ENCODE results near the gene ANKRD44.
"Not testable (repeated sequence)": the region's sequence is repeated elsewhere in the genome, so short reads cannot be mapped to it uniquely, and the experiment has no call there.

The ANKRD44 gene

GRCh38 chr2:197010200-197011020, 300.2 kb downstream of the ANKRD44 start:
- DNase-seq = no peak

- not testable (repeated sequence) for DNase-seq
Observed at GRCh38 chr2:197008741-197009341, 301.7 kb downstream of the ANKRD44 start.

- DNase-seq = no peak
Observed at GRCh38 chr2:197007716-197008628, 302.6 kb downstream of the ANKRD44 start.

- no peak for DNase-seq
Observed at GRCh38 chr2:197001921-197002320, 308.7 kb downstream of the ANKRD44 start.

- DNase-seq = no peak
Observed at GRCh38 chr2:196995757-196996314, 314.7 kb downstream of the ANKRD44 start.

GRCh38 chr2:196994764-196995163, 315.8 kb downstream of the ANKRD44 start:
- no peak for DNase-seq

GRCh38 chr2:196993617-196994016, 317.0 kb downstream of the ANKRD44 start:
- DNase-seq = no peak

GRCh38 chr2:196992466-196992865, 318.1 kb downstream of the ANKRD44 start:
- no peak for DNase-seq

GRCh38 chr2:196990788-196991461, 319.7 kb downstream of the ANKRD44 start:
- DNase-seq = no peak

GRCh38 chr2:196990092-196990491, 320.5 kb downstream of the ANKRD44 start:
- DNase-seq = no peak

- DNase-seq = no peak
Observed at GRCh38 chr2:196989496-196989895, 321.1 kb downstream of the ANKRD44 start.

GRCh38 chr2:196988639-196989038, 321.9 kb downstream of the ANKRD44 start:
- no peak for DNase-seq

- DNase-seq = no peak
Observed at GRCh38 chr2:196987649-196988364, 322.8 kb downstream of the ANKRD44 start.

- no peak for DNase-seq
Observed at GRCh38 chr2:196987298-196987648, 323.3 kb downstream of the ANKRD44 start.

- DNase-seq = no peak
Observed at GRCh38 chr2:196985511-196986183, 324.9 kb downstream of the ANKRD44 start.

GRCh38 chr2:196984903-196985302, 325.7 kb downstream of the ANKRD44 start:
- no peak for DNase-seq

- DNase-seq = no peak
Observed at GRCh38 chr2:196983934-196984333, 326.6 kb downstream of the ANKRD44 start.

- no peak for DNase-seq
Observed at GRCh38 chr2:196980473-196980872, 330.1 kb downstream of the ANKRD44 start.

GRCh38 chr2:196980001-196980400, 330.6 kb downstream of the ANKRD44 start:
- no peak for DNase-seq

GRCh38 chr2:196977507-196977906, 333.1 kb downstream of the ANKRD44 start:
- DNase-seq = no peak

GRCh38 chr2:196974970-196975369, 335.6 kb downstream of the ANKRD44 start:
- DNase-seq = no peak

Data from stimulated activated naive CD4-positive, alpha-beta T cell (primary cell).